ENCODE measurements around the gene CREB5. TPM values are rescaled to one million over a fixed set of nuclear protein-coding genes. Genes with fewer than 3 reads are reported as not detected.

The CREB5 gene
- total and polyA plus RNA-seq, 3 donors from 2014 or later: 2.0 to 2.9 (median 2.9) TPM

- WGBS, 2 donors: 78 to 79% methylated on average over 7 of the region's 7 CpGs
- Histone ChIP-seq H3K4me3 (no peak overlapping the region), H3K27me3 (no peaks in the 10 kb centered on the region), H3K4me1 (no peaks in the 10 kb centered on the region), H3K27ac (no peak overlapping the region), H3K9me3 (no peaks in the 10 kb centered on the region), H3K36me3 (ENCODE audit: low read depth, missing control alignments) (no peaks in the 10 kb centered on the region)
- DNase-seq: no peak
- TF ChIP-seq, protein P1, sequence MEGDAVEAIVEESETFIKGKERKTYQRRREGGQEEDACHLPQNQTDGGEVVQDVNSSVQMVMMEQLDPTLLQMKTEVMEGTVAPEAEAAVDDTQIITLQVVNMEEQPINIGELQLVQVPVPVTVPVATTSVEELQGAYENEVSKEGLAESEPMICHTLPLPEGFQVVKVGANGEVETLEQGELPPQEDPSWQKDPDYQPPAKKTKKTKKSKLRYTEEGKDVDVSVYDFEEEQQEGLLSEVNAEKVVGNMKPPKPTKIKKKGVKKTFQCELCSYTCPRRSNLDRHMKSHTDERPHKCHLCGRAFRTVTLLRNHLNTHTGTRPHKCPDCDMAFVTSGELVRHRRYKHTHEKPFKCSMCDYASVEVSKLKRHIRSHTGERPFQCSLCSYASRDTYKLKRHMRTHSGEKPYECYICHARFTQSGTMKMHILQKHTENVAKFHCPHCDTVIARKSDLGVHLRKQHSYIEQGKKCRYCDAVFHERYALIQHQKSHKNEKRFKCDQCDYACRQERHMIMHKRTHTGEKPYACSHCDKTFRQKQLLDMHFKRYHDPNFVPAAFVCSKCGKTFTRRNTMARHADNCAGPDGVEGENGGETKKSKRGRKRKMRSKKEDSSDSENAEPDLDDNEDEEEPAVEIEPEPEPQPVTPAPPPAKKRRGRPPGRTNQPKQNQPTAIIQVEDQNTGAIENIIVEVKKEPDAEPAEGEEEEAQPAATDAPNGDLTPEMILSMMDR (IDR thresholded peaks at IDR 0.05): no peak
- no peak for TF ChIP-seq POLR2A (IDR thresholded peaks at IDR 0.05)
- intact Hi-C loops (cut with DNase I; ENCODE audit: low total_unique reads): no loop called here
Observed at GRCh38 chr7:28605427-28606085, 193.2 kb downstream of the CREB5 start.

DNA sequence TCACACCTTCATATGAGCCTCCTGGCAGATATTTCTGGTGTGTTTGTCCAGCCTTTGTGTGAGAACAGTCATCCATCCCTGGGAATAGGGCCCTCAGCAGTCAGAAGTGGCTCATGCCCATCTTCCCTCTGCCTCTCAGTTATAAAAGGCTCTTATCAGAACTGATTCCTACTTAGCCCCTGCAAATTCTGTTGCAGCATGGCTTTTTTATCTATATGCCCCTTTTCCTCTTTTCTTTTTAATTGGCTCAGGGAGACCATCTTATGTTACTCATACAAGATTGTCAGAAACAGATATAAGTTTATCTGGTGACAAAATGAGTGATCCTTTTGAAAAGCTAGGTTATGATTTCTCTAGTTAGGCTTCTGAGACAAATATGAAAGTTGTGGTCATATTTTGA lies 194.1 kb downstream of the CREB5 start:
- DNase-seq: no peak
- intact Hi-C loops (cut with DNase I; ENCODE audit: low total_unique reads): no loop called here
- TF ChIP-seq POLR2A (IDR thresholded peaks at IDR 0.05): no peak
- TF ChIP-seq, protein P1 (IDR thresholded peaks at IDR 0.05): no peak
- no peaks in the 10 kb centered on the region for H3K4me1 ChIP-seq
- no peaks in the 10 kb centered on the region for H3K27me3 ChIP-seq
- H3K4me3 ChIP-seq: no peak overlapping the region
- no peaks in the 10 kb centered on the region for H3K9me3 ChIP-seq
- no peak overlapping the region for H3K27ac ChIP-seq
- H3K36me3 ChIP-seq (ENCODE audit: low read depth, missing control alignments): no peaks in the 10 kb centered on the region

- Histone ChIP-seq H3K27ac (no peak overlapping the region), H3K27me3 (no peaks in the 10 kb centered on the region), H3K4me3 (no peak overlapping the region), H3K36me3 (ENCODE audit: low read depth, missing control alignments) (no peaks in the 10 kb centered on the region), H3K4me1 (no peaks in the 10 kb centered on the region), H3K9me3 (no peaks in the 10 kb centered on the region)
- no peak for DNase-seq
- 85 to 88% methylated on average over 4 of the region's 4 CpGs for WGBS, 2 donors
- intact Hi-C loops (cut with DNase I; ENCODE audit: low total_unique reads): no loop called here
- no peak for TF ChIP-seq POLR2A (IDR thresholded peaks at IDR 0.05)
- TF ChIP-seq, protein P1 (IDR thresholded peaks at IDR 0.05): no peak
Observed at GRCh38 chr7:28607855-28608193, 195.5 kb downstream of the CREB5 start.

DNA sequence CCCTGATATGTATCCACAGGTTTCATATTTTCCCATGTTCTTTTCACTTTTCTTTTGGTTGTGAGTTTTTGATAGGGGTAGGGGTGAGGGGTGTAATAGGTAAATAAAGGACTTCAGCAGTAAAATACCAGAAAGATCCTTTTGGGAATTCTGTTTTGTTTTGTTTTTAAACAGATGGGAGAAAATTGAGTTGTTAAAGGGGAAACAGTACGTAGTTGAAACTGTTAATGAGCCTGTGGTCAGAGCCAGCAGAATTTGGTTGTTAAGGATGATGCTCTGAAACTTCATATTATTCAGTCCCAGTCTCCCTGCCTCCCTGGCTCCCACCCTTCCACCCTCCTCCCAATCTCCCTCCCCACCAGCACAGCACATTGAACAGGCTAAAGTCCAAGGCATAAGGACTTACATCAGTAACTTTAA lies 195.9 kb downstream of the CREB5 start:
- Histone ChIP-seq H3K4me3 (no peak overlapping the region), H3K27me3 (no peaks in the 10 kb centered on the region), H3K36me3 (ENCODE audit: low read depth, missing control alignments) (no peaks in the 10 kb centered on the region), H3K27ac (no peak overlapping the region), H3K4me1 (no peaks in the 10 kb centered on the region), H3K9me3 (no peaks in the 10 kb centered on the region)
- WGBS, 2 donors: 80 to 91% methylated on average over 1 of the region's 1 CpG
- DNase-seq: no peak
- TF ChIP-seq, protein P1 (IDR thresholded peaks at IDR 0.05): no peak
- TF ChIP-seq POLR2A (IDR thresholded peaks at IDR 0.05): no peak
- intact Hi-C loops (cut with DNase I; ENCODE audit: low total_unique reads): no loop called here

DNA sequence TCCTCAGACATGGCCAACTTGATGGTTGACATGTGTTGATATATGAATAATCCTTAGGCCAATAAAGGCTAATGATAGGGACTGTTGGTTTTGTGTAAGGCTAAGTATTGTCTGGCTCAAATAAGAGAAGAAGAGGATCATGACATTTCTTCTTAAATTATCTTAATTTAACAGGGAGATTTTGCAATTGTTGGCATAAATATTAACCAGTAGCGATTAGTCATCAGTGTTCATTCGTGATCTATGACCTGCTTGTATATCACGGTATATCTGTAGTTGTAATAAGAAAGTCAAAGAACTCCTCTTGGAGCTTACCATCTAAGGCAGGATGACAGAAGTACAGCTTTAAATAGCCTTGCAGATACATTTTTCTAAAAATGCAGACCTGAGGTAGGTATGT lies 196.4 kb downstream of the CREB5 start:
- Histone ChIP-seq H3K4me1 (no peaks in the 10 kb centered on the region), H3K27me3 (no peaks in the 10 kb centered on the region), H3K36me3 (ENCODE audit: low read depth, missing control alignments) (no peaks in the 10 kb centered on the region), H3K27ac (no peak overlapping the region), H3K4me3 (no peak overlapping the region), H3K9me3 (no peaks in the 10 kb centered on the region)
- WGBS, 2 donors: 82 to 92% methylated on average over 3 of the region's 3 CpGs
- intact Hi-C loops (cut with DNase I; ENCODE audit: low total_unique reads): no loop called here
- TF ChIP-seq, protein P1 (IDR thresholded peaks at IDR 0.05): no peak
- TF ChIP-seq POLR2A (IDR thresholded peaks at IDR 0.05): no peak
- DNase-seq: no peak
